Parathyroid adenoma (tissue), 2 donors: ENCODE data around the gene ADGRG1.

Source experiments
- H2AFZ ChIP-seq: fragments of 300-600 bp; sonication (generic); one replicate; pipeline ENCODE4 v1.7.0; 2017; ENCODE audit warnings: antibody characterized with exemption, mild to moderate bottlenecking
- H3K27ac ChIP-seq: fragments of 300-600 bp; sonication (generic); one replicate; pipeline ENCODE4 v1.7.0; 2017
- H3K27me3 ChIP-seq: fragments of 300-600 bp; sonication (generic); one replicate; pipeline ENCODE4 v1.7.0; 2017; ENCODE audit warnings: low read length; ENCODE audit not compliant: control insufficient read depth, insufficient read depth
- H3K36me3 ChIP-seq: fragments of 300-600 bp; sonication (generic); one replicate; pipeline ENCODE4 v1.7.0; 2017; ENCODE audit warnings: low read length; ENCODE audit not compliant: control insufficient read depth, insufficient read depth
- H3K4me1 ChIP-seq: fragments of 300-600 bp; sonication (generic); one replicate; pipeline ENCODE4 v1.7.0; 2017; ENCODE audit warnings: control low read depth
- H3K4me2 ChIP-seq: fragments of 300-600 bp; sonication (generic); one replicate; pipeline ENCODE4 v1.7.0; 2017; ENCODE audit warnings: low read length
- H3K4me3 ChIP-seq: fragments of 300-600 bp; sonication (generic); one replicate; pipeline ENCODE4 v1.7.0; 2017; ENCODE audit warnings: low read depth, low read length
- H3K79me2 ChIP-seq: fragments of 300-600 bp; sonication (generic); one replicate; pipeline ENCODE4 v1.7.0; 2017; ENCODE audit warnings: control low read depth
- H3K9ac ChIP-seq: fragments of 300-600 bp; sonication (generic); one replicate; pipeline ENCODE4 v1.7.0; 2017; ENCODE audit warnings: mild to moderate bottlenecking
- H3K9me3 ChIP-seq: fragments of 300-600 bp; sonication (generic); one replicate; pipeline ENCODE4 v1.7.0; 2017; ENCODE audit warnings: low read length; ENCODE audit not compliant: control insufficient read depth
- TF ChIP-seq, protein P1 (sequence below): fragments of 300-600 bp; sonication (generic); IDR thresholded peaks from one replicate; pipeline ENCODE4 v1.7.0; 2017; ENCODE audit warnings: antibody characterized with exemption, mild to moderate bottlenecking
- donor health status: primary hyperparathyroidism.

ADGRG1 gene

DNA sequence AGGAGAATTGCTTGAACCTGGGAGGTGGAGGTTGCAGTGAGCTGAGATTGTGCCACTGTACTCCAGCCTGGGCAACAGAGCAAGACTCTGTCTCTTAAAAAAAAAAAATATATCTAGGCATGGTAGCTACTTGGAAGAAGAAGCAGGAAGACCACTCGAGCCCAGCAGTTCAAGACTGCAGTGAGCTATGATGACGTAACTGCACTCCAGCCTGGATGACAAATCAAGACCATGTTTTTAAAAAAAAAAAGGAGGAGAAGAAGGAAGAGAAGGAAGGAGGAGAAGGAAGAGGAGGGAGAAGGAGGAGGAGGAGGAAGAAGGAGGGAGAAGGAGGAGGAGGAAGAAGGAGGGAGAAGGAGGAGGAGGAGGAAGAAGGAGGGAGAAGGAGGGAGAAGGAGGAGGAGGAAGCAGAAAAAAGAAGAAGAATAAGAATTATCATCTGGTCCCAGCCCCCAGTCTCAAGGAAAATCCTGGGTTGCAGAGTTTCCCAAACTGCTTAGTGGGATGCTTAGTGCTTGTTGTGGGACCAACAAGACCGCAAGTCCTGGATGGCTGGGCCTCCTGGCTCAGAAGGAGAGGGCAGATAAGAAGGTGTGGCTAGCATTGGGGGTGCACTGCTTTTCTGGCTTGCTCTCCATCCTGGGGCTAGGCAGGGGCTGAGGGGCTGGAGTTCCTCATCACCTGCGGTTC lies 62.5 kb downstream of the ADGRG1 start:
- Histone ChIP-seq H3K27me3 (no peaks in the 10 kb centered on the region), H3K4me3 (no peak overlapping the region), H2AFZ (no peak overlapping the region), H3K9ac (no peak overlapping the region), H3K4me2 (no peak overlapping the region), H3K4me1 (peaks cover 8% of the 10 kb centered on the region), H3K9me3 (no peaks in the 10 kb centered on the region), H3K36me3 (no peaks in the 10 kb centered on the region), H3K27ac (no peak overlapping the region), H3K79me2 (no peaks in the 10 kb centered on the region)
- TF ChIP-seq, protein P1, sequence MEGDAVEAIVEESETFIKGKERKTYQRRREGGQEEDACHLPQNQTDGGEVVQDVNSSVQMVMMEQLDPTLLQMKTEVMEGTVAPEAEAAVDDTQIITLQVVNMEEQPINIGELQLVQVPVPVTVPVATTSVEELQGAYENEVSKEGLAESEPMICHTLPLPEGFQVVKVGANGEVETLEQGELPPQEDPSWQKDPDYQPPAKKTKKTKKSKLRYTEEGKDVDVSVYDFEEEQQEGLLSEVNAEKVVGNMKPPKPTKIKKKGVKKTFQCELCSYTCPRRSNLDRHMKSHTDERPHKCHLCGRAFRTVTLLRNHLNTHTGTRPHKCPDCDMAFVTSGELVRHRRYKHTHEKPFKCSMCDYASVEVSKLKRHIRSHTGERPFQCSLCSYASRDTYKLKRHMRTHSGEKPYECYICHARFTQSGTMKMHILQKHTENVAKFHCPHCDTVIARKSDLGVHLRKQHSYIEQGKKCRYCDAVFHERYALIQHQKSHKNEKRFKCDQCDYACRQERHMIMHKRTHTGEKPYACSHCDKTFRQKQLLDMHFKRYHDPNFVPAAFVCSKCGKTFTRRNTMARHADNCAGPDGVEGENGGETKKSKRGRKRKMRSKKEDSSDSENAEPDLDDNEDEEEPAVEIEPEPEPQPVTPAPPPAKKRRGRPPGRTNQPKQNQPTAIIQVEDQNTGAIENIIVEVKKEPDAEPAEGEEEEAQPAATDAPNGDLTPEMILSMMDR: no peak

DNA sequence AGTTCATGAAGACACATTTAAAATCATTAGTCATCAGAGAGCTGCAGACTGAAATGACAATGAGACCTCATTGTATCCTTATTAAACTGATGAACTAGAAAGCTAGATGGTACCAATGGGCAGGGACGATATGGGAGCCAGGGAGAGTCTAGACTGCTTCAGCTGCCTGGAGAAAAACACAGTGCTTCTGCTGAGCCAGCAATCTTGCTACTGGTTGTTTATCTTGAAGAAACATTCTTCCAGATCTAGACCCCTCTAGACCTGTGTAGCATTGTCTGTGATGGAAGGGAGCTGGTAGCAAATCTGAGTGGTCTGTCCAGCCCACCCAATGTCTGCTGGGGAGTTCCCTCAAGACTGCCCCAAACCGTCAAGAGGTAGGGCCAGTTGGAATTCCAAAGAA lies 64.2 kb downstream of the ADGRG1 start:
- Histone ChIP-seq H3K4me3 (no peak overlapping the region), H3K27me3 (no peaks in the 10 kb centered on the region), H2AFZ (no peak overlapping the region), H3K27ac (no peak overlapping the region), H3K9ac (no peak overlapping the region), H3K4me1 (peaks cover 8% of the 10 kb centered on the region), H3K79me2 (no peaks in the 10 kb centered on the region), H3K9me3 (no peaks in the 10 kb centered on the region), H3K4me2 (no peak overlapping the region), H3K36me3 (no peaks in the 10 kb centered on the region)
- TF ChIP-seq, protein P1: no peak

DNA sequence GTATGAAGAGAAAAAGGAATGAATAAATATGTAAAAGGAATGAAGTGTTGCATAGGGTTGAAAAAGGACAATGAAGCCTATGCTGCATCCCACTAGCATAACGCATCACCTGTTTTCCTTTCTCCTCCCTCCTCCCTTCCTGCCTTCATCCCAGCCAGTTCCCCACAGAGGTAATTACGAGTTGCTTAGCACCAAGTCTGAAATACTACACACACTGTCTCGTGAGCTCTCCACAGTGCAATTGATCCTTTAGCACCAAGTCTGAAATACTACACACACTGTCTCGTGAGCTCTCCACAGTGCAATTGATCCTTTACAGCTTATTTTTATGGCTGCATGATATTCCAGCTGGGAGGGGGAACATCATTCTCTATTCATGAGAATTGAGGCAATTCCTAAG lies 65.1 kb downstream of the ADGRG1 start:
- Histone ChIP-seq H3K4me3 (no peak overlapping the region), H3K9ac (no peak overlapping the region), H3K4me1 (peaks cover 8% of the 10 kb centered on the region), H3K27ac (no peak overlapping the region), H3K27me3 (no peaks in the 10 kb centered on the region), H3K4me2 (no peak overlapping the region), H3K9me3 (no peaks in the 10 kb centered on the region), H2AFZ (no peak overlapping the region), H3K36me3 (no peaks in the 10 kb centered on the region), H3K79me2 (no peaks in the 10 kb centered on the region)
- TF ChIP-seq, protein P1: no peak

DNA sequence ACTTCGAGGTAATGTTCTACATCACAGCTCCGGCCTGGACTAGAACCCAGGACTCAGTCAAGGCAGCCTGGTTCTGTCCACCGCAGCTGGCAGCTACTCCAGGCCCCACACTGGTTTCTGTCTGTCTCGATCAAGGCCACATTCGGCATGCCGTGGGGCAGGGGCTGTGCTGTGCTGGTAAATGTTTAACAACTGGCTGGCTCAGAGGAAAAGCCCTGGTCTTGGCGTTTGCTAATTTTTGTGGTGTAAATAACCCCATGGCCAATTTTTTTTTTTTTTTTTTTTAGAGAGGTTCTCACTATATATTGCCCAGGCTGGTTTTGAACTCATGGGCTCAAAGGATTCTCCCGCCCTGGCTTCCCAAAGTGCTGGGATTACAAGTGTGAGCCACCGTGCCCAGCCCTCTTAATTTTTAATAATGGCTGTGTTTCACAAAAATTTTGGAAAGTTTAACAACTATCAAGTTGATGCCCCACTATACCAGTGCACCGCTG lies 65.8 kb downstream of the ADGRG1 start:
- H3K4me3 ChIP-seq: no peak overlapping the region
- H3K27ac ChIP-seq: no peak overlapping the region
- H3K4me2 ChIP-seq: no peak overlapping the region
- H3K9me3 ChIP-seq: no peaks in the 10 kb centered on the region
- no peaks in the 10 kb centered on the region for H3K27me3 ChIP-seq
- no peaks in the 10 kb centered on the region for H3K79me2 ChIP-seq
- no peaks in the 10 kb centered on the region for H3K36me3 ChIP-seq
- H2AFZ ChIP-seq: no peak overlapping the region
- no peak overlapping the region for H3K9ac ChIP-seq
- TF ChIP-seq, protein P1: no peak
- H3K4me1 ChIP-seq: peaks cover 8% of the 10 kb centered on the region
